HG02571 (cell line): ENCODE measurements around the gene HDAC7.

Experiments used
- ATAC-seq: cut with Tn5 transposase; IDR thresholded peaks from one replicate; pipeline ENCODE4 v1.9.1; 2021; ENCODE audit warnings: mild to moderate bottlenecking, moderate library complexity; ENCODE audit not compliant: unreplicated experiment

The HDAC7 gene

GRCh38 chr12:47833591-47834012, 13.9 kb upstream of the HDAC7 start:
- ATAC-seq, result no peak

GRCh38 chr12:47832263-47832933, 12.7 kb upstream of the HDAC7 start:
- ATAC-seq, result no peak

- ATAC-seq, result no peak
Measured at GRCh38 chr12:47829584-47829983, 9.9 kb upstream of the HDAC7 start.

GRCh38 chr12:47828976-47829482, 9.3 kb upstream of the HDAC7 start:
- no peak for ATAC-seq

GRCh38 chr12:47828008-47828975, 8.6 kb upstream of the HDAC7 start:
- no peak for ATAC-seq

- no peak for ATAC-seq
Measured at GRCh38 chr12:47825173-47825639, 5.5 kb upstream of the HDAC7 start.

GRCh38 chr12:47824635-47825034, 4.9 kb upstream of the HDAC7 start:
- ATAC-seq, result no peak

- ATAC-seq, result no peak
Measured at GRCh38 chr12:47824198-47824597, 4.5 kb upstream of the HDAC7 start.

- ATAC-seq, result no peak
Measured at GRCh38 chr12:47823422-47824086, 3.9 kb upstream of the HDAC7 start.

- no peak for ATAC-seq
Measured at GRCh38 chr12:47822863-47823262, 3.2 kb upstream of the HDAC7 start.

GRCh38 chr12:47822401-47822800, 2.7 kb upstream of the HDAC7 start:
- no peak for ATAC-seq

- no peak for ATAC-seq
Measured at GRCh38 chr12:47821346-47821706, 1.6 kb upstream of the HDAC7 start.

GRCh38 chr12:47820631-47821345, 1.1 kb upstream of the HDAC7 start:
- ATAC-seq, result no peak

GRCh38 chr12:47819138-47819895, 386 bp downstream of the HDAC7 start:
- peak; percentile 40 for ATAC-seq

GRCh38 chr12:47818467-47819137, 1.1 kb downstream of the HDAC7 start:
- ATAC-seq, result peak; percentile 3

GRCh38 chr12:47818007-47818376, 1.7 kb downstream of the HDAC7 start:
- no peak for ATAC-seq

- no peak for ATAC-seq
Measured at GRCh38 chr12:47817272-47818006, 2.3 kb downstream of the HDAC7 start.

GRCh38 chr12:47816403-47817271, 3.1 kb downstream of the HDAC7 start:
- no peak for ATAC-seq
